Endothelial cell (in vitro differentiated cells): ENCODE results near the gene EXT2. TPM values are rescaled to one million over a fixed set of nuclear protein-coding genes. Genes with fewer than 3 reads are reported as not detected.

ENCODE experiments used
- DNase-seq: peaks from one replicate; pipeline ENCODE4 v3.0.0; 2021; ENCODE audit warnings: low spot score
- H3K27ac Mint-ChIP-seq: one replicate; pipeline ENCODE4 v1.8.0; 2021; ENCODE audit warnings: mixed read lengths, inconsistent platforms; ENCODE audit not compliant: unreplicated experiment
- H3K27me3 Mint-ChIP-seq: one replicate; pipeline ENCODE4 v1.8.0; 2021; ENCODE audit warnings: mild to moderate bottlenecking, moderate library complexity, mixed read lengths, inconsistent platforms; ENCODE audit not compliant: unreplicated experiment
- H3K36me3 Mint-ChIP-seq: one replicate; pipeline ENCODE4 v1.8.0; 2021; ENCODE audit warnings: mild to moderate bottlenecking, low read depth, mixed read lengths, inconsistent platforms; ENCODE audit not compliant: unreplicated experiment
- H3K4me1 Mint-ChIP-seq: one replicate; pipeline ENCODE4 v1.8.0; 2021; ENCODE audit warnings: mild to moderate bottlenecking, mixed read lengths, inconsistent platforms; ENCODE audit not compliant: unreplicated experiment
- H3K4me3 Mint-ChIP-seq: one replicate; pipeline ENCODE4 v1.8.0; 2021; ENCODE audit warnings: mild to moderate bottlenecking, mixed read lengths, inconsistent platforms; ENCODE audit not compliant: unreplicated experiment
- H3K9me3 Mint-ChIP-seq: one replicate; pipeline ENCODE4 v1.8.0; 2021; ENCODE audit warnings: mixed read lengths, inconsistent platforms; ENCODE audit not compliant: unreplicated experiment
- total RNA-seq: library from RNA; stranded (reverse); fragmentation: NEBNext Ultra II Directional; extraction: Animal tissue kit (Norgen Biotek cat#: 25700); gene quantifications from one replicate; pipeline ENCODE4 v1.2.1, GENCODE V29; 2021; ENCODE audit not compliant: unreplicated experiment
- TF ChIP-seq, protein P1 (sequence below): fragments of 200-600 bp; sonication (generic); IDR thresholded peaks from one replicate; pipeline ENCODE4 v1.5.0; 2021; ENCODE audit warnings: antibody characterized with exemption; ENCODE audit not compliant: unreplicated experiment

The EXT2 gene
- total RNA-seq, 1 donor from 2014 or later = 96.8 TPM

DNA sequence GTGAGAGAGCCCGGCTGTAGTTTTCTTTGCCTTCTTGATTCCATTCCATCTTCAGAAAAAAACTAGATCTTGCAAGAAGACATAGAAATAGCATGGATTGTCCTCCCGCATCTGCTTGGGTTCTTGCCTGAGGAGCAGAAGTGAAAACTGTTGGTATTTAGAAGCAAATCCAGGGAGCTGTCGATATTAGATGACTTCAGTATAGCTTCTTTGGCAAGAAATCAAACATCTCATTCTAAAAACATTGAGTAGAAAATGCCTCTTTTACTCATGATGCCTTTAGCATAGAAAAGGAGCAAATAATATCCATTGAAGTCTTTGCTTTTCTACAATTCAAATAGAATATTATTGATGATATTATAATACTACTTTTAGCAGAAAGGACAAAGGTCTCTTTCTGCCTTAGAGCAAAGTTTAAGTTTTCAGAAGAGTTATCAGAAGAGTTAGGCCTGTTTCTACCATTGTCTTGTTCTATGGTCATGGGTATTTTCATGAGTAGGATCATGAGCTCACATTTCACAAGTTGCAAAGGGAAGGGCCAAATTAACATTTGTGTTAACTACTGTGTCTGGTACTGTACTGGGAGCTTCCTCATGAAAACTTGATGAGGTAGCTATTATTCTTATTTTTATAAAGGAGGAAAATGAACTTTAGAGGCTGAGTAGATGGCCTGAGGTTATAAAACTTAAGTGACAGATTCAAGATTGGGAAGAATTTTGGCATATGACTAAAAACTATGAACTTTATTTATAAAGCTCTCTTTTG lies 49.7 kb downstream of the EXT2 start:
- Mint-ChIP-seq H3K9me3 (no peaks in the 10 kb centered on the region), H3K36me3 (peaks cover 8% of the 10 kb centered on the region), H3K27ac (no peak overlapping the region), H3K4me3 (no peak overlapping the region), H3K4me1 (no peaks in the 10 kb centered on the region), H3K27me3 (no peaks in the 10 kb centered on the region)
- no peak for DNase-seq
- TF ChIP-seq, protein P1, sequence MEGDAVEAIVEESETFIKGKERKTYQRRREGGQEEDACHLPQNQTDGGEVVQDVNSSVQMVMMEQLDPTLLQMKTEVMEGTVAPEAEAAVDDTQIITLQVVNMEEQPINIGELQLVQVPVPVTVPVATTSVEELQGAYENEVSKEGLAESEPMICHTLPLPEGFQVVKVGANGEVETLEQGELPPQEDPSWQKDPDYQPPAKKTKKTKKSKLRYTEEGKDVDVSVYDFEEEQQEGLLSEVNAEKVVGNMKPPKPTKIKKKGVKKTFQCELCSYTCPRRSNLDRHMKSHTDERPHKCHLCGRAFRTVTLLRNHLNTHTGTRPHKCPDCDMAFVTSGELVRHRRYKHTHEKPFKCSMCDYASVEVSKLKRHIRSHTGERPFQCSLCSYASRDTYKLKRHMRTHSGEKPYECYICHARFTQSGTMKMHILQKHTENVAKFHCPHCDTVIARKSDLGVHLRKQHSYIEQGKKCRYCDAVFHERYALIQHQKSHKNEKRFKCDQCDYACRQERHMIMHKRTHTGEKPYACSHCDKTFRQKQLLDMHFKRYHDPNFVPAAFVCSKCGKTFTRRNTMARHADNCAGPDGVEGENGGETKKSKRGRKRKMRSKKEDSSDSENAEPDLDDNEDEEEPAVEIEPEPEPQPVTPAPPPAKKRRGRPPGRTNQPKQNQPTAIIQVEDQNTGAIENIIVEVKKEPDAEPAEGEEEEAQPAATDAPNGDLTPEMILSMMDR = no peak

GRCh38 chr11:44146931-44147330 lies 51.5 kb downstream of the EXT2 start:
- Mint-ChIP-seq H3K27me3 (no peaks in the 10 kb centered on the region), H3K9me3 (no peaks in the 10 kb centered on the region), H3K4me3 (no peak overlapping the region), H3K4me1 (no peaks in the 10 kb centered on the region), H3K27ac (no peak overlapping the region), H3K36me3 (peaks cover 17% of the 10 kb centered on the region)
- no peak for DNase-seq
- TF ChIP-seq, protein P1 = no peak

DNA sequence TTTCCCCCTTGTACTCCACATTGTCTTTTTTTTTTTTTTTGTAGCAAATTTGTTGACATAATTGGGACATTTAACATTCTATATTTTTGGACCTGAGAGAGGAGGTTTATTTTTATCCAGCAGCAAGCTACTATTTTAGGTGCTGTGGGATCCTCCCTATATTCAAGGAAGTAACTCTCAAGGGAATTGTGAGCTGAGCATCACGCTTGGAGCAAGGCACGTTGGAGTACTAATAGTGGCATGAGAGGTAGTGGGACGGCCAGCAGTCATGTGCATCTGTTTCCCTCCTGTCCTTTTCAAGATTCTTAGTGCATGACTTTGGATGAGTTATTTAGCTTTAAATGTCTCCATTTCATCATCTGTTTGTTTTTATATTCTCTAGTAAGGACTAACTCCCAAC lies 52.3 kb downstream of the EXT2 start:
- H3K36me3 Mint-ChIP-seq = peaks cover 19% of the 10 kb centered on the region
- H3K4me1 Mint-ChIP-seq = no peaks in the 10 kb centered on the region
- no peaks in the 10 kb centered on the region for H3K27me3 Mint-ChIP-seq
- H3K4me3 Mint-ChIP-seq = no peak overlapping the region
- DNase-seq = no peak
- TF ChIP-seq, protein P1 = no peak
- no peaks in the 10 kb centered on the region for H3K9me3 Mint-ChIP-seq
- no peak overlapping the region for H3K27ac Mint-ChIP-seq

DNA sequence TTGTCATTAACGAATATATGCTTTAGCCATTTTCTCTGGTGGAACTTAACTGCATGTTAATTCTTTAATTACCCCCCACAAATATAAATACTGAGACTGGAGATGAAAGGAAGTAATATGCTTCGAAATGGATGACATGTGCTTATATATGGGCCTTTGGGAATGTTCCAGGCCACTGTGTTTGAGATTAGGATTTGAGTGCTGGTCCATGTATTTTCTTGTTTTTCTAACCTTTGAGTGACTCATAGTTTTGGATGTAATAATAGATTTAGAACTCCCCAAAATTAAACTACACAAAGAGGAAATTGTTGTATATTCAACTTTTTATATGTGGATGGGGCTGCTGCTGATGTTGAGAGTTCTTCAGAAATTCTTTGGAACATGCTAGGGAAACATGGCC lies 54.2 kb downstream of the EXT2 start:
- no peaks in the 10 kb centered on the region for H3K9me3 Mint-ChIP-seq
- no peak overlapping the region for H3K27ac Mint-ChIP-seq
- no peak for DNase-seq
- no peaks in the 10 kb centered on the region for H3K27me3 Mint-ChIP-seq
- peaks cover 26% of the 10 kb centered on the region for H3K36me3 Mint-ChIP-seq
- H3K4me1 Mint-ChIP-seq = no peaks in the 10 kb centered on the region
- TF ChIP-seq, protein P1 = no peak
- H3K4me3 Mint-ChIP-seq = no peak overlapping the region

DNA sequence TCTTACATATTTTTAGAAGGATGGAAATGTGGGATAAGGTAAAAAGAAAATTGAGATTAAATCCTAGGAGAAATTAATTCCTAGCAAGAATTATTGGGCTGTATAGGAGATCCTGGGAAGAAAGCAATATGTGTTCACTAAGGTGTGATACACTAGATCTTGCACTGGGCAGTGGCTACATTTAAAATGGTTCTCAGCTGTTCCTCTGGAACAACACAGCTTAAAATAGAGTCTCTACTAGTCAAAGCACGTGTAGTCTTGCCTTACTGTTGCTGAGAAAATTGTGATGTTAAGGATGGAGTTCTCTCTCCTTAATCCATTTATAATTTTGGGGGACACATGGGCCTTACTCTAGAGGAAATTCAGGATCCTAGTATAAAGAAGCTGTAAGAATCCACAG lies 54.9 kb downstream of the EXT2 start:
- Mint-ChIP-seq H3K36me3 (peaks cover 25% of the 10 kb centered on the region), H3K9me3 (no peaks in the 10 kb centered on the region), H3K27ac (no peak overlapping the region), H3K4me1 (peaks cover 5% of the 10 kb centered on the region), H3K4me3 (no peak overlapping the region), H3K27me3 (no peaks in the 10 kb centered on the region)
- TF ChIP-seq, protein P1 = no peak
- no peak for DNase-seq
